ENCODE measurements around the gene CLCN6.

Gene CLCN6

GRCh38 chr1:11780380-11781147, 25.4 kb upstream of the CLCN6 start:
- no peak for DNase-seq

GRCh38 chr1:11781297-11781696, 24.7 kb upstream of the CLCN6 start:
- no peak for DNase-seq

DNA sequence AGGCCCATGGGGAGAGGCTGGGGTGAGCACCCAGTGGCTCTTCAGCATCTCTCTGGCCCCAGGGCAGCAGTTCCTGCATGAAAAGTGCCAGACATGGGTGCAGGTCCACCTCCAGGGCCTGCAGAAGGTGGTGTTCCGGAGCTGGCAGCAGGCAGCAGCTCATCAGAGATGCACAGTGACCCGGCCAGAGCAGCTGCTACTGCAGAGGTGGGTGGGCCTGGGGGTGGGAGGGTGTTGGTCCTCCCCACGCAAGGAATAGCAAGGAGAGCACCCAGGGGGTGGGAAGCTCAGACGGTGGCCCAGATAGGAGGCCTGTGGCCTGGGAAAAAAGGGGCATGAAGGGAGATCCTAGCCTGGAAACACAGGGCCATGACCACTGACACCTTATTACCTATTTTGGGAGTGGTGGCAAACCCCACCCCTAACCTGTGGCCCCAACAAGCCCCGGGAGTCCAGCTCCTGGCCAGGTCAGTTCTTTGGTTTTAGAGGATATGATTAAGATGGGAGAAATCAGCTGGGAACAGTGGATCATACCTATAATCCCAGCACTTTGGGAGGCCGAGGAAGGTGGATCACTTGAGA, 23.8 kb upstream of the CLCN6 start:
- no peak for DNase-seq

DNA sequence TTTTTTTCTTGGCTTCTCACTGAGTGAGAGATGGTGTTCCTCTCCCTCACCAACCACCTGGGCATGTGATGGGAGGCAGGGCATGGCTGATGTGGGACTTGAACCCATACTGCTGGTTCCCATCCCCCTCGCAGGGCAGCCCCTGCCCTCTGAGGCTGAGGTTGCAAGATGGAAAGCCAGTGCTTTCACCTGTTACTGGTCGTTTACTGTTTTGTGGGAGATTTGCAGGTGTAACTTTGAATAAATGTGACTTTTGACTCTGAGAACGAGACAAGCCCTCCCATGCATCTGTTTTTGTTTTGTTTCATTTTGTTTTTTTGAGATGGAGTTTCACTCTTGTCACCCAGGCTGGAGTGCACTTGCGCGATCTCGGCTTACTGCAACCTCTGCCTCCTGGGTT, 22.4 kb upstream of the CLCN6 start:
- no peak for DNase-seq

DNA sequence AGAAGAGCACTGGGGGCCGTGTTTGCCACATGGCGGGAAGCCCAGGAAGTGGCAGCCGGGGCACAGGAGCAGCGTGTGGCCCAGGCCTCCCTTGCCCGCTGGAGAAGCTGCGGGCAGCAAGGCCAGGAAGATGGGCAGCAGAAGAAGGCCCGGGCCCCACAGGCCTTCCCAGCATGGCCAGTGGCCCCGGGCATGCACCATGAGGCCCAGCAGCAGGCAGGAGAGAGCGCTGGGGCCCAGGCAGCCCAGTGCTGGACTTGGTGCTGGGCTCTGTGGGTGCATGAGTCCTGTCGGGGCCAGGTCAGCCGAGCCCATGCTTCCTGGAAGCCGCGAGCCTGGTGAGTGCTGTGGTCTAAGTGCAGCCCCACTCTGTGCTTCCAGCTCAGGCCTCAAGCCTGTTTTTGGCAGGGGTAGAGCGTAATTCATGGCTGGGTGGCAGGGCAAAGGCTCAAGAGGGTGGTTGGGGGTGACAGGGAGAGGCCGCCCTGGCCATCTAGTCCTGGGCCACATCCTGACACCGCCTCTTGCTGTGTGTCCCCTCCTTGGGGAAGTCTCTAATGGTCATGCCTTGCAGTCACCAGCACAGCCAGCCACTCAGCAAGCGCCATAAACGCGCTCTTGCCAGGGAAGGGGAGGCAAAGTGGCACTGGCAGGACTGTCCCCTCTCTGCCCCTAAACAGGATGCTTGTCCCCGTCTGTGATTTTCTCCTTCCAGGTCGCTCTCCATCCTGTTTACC, 21.6 kb upstream of the CLCN6 start:
- no peak for DNase-seq

DNA sequence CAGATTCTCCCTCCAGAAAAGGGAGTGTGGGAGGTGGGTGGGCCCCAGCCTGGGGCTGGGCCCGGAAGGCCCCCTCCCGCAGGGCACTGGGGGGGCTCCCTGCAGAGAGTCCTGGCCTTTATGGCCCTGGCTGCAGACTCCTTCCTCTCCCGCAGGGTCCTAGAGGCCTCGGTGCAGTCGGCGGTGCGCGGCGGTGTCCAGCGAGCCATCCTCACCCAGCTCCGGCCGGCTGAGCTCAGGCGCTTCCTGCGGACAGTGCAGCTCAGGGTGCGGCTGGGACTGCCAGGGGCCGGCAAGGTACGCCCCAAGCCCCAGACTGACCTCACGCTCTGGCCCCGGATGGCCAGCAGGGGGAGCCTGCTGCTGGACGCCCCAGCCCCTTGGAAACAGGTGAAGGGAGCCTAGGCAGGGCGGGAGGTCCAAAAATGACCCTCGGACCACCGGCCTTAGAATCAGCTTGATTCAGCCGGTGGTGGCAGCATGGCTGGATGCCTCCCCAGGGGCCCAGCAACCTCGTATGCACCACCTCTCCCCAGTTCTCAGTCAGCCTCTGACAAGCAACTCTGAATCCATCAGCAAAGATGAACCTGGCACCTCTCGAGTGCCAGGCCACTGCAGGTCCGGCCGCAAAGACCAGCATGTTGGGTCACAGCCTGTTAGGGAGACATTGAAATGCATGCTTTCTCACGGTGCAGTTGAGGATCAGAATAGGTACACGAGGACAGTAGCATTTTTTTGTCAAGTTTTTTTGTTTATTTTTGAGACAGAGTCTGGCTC, 20.8 kb upstream of the CLCN6 start:
- no peak for DNase-seq

DNA sequence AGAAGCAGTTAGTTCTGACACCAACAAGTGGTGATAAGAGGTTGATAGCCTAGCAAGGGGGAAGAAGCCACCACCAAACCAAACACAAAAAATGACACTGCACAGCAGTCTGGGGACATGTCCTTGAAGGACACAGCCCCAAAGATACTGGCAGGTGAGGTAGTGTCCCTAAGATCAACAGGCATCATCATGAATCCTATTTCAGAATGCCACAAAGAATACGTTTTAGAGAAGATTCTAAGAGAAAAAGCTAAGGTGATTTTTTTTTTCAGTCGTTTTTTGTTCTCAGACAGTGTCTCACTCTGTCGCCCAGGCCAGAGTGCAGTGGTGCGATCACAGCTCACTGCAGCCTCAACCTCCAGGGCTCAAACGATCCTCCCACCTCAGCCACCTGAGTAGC, 19.8 kb upstream of the CLCN6 start:
- DNase-seq: no peak

DNA sequence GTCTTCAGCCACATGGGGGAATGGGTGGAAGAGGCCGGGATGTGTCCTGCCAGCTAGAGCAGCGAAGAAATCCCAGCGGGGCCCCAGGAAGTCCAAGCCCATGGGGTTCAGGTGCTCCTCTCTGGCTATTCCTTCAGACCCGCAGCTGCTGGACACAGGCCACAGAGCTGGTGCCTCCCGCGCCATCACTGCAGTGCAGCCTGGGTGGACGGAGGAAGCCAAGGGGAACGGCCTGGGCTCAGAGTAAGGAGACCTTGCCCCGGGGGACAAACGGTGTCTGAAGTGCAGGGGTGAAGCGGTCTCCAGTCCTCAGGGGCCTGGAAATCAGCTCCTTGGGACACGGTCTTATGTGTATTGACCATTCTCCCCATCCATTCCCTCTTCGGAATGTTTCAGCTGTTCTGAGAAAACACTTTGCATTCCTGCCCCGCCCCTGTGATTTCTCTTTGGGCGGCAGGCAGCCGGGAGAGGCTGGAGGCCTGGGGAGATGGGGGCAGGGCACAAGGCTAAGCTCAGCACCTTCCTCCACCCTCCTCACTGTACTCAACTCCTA, 18.7 kb upstream of the CLCN6 start:
- DNase-seq: no peak

DNA sequence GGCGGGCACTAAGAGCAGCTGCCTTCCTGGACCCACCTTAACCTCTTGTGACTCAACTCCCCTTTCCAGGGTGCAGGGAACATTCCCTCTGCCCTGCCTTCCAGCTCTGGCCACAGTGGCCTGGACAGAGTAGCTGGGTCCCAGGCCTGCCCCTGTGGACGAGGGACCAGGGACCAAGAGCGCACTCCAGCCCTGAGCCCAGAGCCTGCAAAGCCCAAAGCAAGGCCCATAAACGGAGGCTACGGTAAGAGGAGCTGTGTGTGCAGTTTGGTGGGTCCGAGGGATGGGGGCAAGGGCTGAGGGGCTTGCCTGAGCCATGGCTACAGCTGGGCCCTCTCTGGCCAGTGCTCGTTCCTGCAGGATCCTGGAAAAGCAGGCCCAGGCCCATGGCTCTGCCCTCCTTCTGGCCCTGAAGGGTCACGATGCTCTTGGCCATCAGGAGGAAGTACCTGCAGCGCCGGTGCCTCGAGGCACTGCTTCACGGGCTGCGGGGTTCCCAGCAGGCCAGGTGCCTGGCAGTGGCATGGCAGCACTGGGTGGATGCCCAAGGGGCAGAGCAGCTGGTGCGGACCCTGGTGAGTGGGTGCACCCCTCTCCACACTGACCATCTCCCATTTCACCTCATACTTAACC, 18.1 kb upstream of the CLCN6 start:
- DNase-seq: no peak

- no peak for DNase-seq
These were observed 17.4 kb upstream of the CLCN6 start for GRCh38 chr1:11788549-11789053.

GRCh38 chr1:11789126-11790067, 16.6 kb upstream of the CLCN6 start:
- peak; percentile 43 for DNase-seq

DNA sequence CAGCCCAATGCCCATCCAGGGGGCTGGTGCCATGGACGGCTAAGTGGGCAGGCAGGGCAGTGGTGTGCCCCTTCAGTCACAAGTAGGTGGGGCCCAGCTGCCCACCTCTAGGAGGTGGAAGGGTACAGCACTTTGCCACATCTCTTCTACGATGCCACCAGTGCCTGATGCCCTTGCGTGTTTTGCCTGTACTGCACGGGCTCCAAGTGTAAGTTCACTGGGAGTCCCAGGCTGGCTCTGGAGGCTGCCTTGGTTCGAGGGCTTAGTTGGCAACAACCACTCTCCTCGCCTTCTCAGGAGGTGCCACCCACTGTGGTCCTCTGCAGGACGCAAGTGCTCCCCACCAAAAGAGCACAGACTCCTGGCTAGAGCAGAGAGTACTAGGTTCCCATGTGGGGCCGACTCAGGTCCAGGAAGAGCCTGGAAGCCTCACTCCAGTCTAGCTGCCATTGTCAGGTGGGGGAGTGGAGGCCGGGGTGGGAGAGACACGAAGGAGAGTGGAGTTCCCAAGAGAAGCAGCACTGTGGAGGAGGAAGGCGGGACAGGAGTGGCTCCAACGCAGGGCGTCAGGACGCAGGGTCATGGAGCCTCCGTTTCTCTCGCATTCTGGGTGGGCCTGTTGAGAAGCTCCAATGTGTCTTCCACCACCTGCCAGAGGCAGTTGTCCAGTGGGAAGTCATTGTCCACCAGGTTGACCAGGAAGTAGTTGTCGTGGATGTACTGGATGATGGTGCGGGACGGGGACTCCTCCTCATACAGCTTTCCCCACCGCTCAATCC, 15.7 kb upstream of the CLCN6 start:
- no peak for DNase-seq

DNA sequence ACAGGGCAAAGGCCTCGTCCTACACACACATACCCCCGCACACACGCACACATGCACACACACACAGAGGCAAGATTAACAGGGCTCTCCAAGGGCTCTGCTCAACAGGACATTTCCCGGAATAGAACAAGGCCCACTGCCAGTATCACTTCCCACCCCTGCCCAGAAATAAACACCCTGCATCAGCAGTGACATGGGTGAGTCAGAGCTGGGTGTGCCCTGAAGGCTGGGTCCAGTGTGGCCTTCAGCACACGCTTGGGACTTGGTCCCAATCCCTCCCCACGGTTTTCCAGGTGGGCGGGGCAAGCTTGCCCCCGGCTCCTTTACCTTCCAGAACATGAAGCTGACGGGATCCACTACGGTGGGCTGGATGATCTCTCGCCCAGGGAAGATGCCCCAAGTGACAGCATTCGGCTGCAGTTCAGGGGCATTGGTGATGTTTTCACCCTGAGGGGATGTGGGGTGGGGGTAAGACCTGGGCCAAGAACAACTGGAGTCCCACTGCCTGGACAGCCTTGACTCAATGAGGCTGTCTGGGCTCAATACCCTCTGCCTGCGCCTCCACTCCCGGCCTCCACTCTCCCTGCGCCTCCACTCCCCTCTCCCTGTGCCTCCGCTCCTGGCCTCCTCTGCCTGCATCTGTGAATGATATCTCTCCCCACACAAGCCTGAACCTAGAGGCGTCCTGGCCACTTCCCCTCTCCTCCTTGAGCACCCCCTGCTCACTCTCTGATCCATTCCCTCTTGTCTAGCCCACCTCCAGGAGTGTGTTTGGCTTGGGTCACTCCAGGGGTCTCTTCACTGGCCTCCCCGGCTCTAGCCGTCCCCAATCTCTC, 14.9 kb upstream of the CLCN6 start:
- DNase-seq: peak; percentile 95

DNA sequence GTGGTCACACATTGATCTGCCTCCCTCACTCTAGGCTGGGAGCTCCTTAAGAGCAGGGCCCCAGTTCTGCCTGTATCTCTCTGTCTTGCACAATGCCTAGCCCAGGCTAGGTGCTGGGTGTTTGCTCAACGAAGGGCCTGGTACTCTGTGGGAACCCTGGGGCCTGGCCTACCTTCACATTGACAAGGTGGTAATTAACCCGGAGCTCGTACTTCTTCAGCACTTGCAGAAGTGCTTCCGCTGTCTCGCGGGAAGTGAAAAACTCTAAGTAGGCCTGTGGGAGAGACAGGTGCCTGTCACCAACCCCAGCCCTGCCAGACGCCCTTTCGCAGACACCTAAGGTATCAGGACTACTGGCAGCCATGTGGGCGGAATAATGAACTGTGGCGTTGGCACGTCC, 13.9 kb upstream of the CLCN6 start:
- no peak for DNase-seq

- no peak for DNase-seq
These were observed 12.2 kb upstream of the CLCN6 start for GRCh38 chr1:11793819-11794218.

DNA sequence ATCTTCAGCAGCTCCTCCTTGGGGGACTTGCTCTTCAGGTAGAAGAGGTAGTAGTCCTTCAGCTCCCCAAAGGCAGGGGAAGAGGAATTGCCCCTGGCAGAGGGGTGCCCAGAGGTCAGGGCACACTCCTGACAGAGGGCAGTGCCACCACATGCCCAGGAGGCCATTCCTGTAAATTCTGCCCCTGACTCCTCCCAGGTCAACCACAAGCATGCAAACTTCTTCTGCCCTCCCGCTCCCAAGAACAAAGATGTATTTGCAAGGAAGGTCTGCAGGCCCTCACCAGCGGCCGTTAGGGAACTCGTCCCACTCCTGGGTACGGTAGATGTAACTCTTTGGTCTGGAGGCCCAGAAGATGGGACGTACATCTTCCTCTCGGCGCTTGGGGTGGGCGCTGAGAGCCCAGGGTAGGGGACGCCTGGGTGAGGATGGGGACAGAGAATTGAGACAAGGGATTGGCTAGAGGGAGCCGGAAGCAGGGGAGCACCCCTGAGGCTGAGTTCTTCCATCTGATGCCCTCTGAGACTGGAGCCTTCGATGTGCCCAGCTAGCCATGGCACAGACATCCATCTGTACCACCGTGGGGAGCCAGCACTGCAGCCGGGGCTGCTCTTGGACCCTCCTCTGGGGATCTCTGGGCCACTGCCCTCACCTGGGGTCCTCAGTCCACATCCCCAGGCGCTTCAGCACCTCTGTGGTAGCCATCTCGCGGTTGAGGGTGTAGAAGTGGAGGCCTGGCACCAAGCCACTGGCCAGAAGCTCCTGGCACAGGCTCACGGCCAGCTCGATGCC, 11.3 kb upstream of the CLCN6 start:
- no peak for DNase-seq

DNA sequence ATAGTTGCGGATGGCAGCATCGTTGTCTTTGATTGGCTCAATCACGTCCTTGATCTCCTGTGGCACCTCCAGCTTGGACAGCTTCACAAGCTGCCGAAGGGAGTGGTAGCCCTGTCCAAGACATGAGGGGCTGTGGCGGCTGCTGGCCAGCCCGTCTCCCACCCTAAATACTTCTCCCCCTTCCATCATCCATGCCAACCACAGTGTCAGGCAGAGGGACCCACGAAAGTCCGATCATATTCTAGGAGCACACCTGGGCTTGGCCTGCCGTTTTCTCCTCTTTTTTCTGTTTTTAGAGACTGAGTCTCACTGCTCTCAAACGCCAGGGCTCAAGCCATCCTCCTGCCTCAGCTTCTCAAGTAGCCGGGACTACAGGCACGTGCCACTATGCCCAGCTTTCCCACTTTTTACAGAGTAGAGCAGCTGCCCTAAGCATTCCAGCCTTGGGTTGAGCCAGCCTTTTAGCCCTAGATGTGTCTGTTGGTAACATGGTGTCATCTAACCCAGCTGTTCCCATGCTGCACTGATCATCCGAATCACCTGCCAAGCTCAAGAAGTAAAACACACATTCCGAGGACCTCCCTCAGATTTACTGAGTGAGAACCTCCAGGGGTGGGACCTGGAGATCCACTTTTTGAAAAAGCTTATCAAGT, 10.6 kb upstream of the CLCN6 start:
- DNase-seq: no peak

Data from MV-4-11 (cell line).